GM19193 (cell line): ENCODE results near the gene SPNS3.

Experiments used
- POLR2A ChIP-seq: IDR thresholded peaks from 4 replicates; pipeline ENCODE4 v1.6.1; 2011; ENCODE audit not compliant: insufficient read depth, insufficient read length; ENCODE audit errors: extremely low read depth

Gene SPNS3

DNA sequence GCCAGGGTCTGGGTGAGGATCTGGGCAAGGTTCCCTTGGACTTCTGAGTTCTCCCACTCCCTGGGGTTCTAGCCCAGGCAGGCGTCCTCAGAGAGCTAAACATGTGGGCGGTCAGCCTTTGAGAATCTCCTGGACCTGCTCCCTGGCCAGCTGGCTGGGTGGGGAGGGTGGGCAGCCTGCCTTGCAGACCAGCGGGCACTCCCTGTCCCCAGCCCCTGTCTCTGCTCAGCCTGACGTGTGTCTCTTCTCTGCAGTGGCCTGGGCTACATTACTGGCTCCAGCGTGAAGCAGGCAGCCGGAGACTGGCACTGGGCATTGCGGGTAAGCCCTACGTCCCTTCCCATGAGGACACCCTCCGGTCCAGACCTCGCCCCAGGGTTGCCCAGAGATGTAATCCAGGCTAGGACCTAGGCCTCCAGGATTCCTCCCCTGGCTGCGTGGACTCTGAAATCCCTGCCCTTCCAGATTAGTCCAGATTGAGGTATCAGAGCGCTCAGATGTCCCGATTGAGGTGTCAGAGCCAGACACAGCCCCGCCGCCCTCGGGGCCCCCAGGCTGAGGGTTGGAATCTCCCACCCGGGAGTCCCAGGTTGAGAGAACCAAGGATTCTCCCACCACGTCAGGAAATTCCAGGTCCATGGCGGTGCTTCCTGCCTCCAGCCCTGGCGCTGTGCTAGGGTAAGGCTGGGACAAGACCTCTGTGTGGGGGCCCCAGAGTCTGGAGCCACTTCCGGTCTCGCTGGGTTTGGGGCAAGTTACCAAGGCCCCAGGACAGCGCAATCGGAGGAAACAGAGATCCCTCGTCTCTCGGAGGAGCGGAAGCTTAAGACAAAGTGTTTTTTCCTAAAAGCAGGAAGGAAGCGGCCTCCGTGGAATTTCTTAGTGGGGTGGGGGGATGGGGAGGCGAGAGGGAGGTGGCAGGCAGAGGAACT lies 97.3 kb downstream of the SPNS3 start:
- no peak for TF ChIP-seq POLR2A

DNA sequence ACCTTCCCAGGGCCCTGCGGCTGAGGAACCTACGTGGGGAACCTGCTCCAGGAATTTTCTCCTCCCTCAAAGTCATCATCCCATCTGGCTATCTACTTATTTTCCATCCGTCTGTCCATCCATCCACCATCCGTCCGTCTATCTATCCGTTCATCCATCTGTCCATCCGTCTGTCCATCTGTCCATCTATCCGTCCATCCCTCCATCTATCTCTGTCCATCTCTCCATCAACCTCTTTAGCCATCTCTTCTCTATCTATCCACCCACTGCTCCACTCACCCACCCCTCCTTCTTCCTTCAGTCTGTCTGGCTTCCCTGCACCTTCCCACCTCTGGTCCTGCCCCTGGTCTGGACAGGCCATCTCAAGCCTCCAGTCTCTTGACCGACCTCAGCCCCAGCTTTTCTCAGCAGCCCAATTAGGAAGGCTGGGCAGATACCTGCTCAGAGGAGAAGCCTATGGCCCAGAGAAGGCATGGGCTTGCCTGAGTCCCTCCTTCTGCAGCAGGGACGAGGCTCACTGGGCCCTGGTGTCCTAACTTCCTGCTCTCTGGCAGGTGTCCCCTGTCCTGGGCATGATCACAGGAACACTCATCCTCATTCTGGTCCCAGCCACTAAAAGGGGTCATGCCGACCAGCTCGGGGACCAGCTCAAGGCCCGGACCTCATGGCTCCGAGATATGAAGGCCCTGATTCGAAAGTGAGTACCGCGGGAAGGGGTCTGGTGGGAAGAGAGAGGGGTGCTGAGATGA lies 98.4 kb downstream of the SPNS3 start:
- TF ChIP-seq POLR2A, result no peak

DNA sequence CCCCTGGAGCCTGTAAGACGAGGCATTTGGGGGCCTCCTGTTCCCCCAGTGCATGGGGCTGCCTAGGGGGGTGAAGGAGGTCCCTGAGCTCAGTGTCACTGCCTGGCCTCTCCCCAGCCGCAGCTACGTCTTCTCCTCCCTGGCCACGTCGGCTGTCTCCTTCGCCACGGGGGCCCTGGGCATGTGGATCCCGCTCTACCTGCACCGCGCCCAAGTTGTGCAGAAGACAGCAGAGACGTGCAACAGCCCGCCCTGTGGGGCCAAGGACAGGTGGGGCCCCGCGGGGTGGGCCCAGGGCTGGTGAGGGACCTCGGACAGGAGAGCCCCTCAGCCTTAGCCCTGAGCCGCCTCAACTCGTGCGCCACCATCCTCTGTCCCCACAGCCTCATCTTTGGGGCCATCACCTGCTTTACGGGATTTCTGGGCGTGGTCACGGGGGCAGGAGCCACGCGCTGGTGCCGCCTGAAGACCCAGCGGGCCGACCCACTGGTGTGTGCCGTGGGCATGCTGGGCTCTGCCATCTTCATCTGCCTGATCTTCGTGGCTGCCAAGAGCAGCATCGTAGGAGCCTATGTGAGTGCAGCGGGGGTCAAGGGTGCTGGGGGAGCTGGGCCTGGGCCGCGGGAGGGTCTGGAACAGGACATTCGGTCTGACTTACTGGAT lies 99.3 kb downstream of the SPNS3 start:
- no peak for TF ChIP-seq POLR2A

DNA sequence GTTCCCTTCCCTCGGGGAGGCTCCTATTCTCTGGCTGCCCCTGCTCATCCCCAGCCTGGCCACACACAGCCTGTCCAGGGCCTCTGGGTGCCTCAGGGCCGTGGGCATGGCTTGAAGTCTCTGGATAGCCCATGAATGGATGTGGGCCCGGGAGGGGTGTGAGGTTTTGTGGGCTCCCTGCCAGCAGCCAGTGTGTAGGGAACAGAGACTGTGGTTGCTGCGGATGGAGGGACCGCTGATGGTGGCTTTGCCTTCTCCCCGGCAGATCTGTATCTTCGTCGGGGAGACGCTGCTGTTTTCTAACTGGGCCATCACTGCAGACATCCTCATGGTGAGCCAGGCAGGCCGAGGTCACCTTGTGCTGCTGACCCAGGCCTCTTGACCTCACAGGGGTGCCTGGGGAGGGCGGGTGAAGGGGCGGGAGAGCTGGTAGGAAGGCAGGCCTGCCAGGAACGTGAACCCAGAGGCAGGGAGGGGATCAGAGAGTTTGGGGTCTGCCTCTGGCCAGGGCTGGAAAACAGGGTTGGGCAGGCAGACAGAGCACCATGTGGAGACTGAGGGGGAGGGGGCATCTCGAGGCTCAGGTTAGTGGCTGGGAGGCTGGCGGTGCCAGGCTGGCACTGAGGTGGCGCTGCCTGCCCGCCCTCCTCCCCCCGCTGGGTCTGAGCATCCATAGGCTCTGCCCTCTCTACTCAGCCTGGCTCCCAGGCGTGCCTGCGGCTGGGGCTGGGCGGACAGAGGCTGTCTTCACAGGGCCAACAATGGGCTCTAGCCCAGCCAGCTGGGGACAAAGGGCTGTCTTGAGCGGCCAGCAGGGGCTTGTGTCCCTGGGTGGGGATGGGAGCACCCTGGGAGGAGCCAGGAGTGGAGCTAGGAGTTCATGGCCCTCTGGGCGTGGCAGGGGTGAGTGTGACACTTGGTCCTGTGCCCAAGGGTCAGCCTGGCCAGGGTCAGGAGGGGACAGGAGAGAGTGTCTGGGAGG lies 100.1 kb downstream of the SPNS3 start:
- no peak for TF ChIP-seq POLR2A

DNA sequence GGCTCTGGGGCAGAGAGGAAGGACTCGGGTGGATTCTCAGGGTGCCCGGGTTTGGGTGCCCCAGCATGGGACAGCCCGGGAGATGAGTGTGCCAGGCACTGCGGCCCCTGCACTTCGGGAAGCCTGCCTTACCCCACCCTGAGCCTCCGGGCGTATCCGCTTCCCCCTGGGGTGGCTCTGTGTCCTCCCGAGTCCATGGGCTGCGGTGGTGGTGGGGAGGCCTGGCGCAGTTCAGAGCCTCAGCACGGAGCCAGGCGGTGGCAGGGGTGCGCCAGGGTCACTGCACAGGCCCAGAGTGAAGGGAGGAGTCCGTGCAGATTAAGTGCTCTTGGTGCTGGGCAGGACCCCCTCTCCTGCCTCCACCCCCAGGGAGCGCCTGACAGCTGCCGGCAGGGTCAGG lies 100.8 kb downstream of the SPNS3 start:
- no peak for TF ChIP-seq POLR2A

DNA sequence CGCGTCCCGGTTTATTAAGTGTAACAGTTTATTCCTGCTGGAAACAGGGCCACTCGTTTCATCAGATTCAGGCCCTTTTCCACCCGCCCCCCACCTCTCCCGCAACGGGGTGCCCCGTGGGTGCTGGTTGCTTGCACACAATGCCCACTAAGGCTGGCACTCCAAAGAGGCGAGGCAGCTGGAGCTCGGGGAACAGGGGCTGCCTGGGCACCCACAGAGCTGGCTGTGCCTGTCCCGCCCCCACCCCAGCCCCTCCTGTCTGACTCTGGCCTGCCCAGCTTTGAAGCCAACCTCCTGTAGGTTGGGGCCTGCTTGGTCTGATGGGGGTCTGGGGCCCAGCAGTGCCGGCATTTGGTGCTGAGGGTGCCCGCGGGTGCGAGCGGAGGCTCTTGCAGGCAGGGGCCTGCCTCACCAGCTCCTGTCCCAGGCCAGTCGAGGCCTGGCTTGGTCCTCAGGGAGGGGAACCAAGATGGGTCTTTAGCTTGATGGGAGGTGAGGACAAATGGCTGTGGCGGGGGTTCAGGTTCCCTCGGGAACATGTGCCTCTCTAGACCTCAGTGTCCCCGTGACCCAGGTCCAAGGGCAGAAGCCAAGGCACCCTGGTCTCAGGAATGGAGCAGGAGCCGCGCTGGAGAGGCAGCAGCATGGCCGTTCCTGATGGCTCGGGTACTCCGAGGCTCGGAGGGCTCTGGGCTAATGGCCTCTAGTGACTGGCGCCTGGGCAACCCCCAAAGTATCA lies 101.4 kb downstream of the SPNS3 start:
- no peak for TF ChIP-seq POLR2A

DNA sequence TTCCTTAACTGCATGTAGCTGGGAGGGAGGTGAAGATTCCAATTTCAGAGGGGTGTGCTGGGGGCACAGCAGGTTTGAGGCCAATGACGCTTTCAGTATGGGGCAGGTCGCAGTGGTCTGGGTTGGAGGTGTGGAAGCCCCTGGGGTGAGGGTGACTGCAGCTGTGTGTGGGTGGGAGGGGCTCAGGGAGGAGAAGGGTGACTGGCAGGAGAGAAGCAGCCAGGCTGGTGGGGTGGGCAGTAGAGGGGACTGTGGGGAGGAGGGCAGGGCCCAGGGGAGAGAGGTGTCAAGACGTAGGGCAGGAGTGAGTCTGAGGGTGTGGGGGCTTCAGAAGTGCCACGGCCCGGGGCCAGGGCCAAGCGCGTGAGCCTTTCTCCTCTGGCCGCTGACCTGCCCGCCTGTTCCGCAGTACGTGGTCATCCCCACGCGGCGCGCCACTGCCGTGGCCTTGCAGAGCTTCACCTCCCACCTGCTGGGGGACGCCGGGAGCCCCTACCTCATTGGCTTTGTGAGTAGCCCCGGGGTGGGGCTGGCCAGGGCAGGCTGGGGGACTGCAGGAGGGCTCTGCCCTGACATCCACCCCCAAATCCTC lies 102.0 kb downstream of the SPNS3 start:
- no peak for TF ChIP-seq POLR2A

DNA sequence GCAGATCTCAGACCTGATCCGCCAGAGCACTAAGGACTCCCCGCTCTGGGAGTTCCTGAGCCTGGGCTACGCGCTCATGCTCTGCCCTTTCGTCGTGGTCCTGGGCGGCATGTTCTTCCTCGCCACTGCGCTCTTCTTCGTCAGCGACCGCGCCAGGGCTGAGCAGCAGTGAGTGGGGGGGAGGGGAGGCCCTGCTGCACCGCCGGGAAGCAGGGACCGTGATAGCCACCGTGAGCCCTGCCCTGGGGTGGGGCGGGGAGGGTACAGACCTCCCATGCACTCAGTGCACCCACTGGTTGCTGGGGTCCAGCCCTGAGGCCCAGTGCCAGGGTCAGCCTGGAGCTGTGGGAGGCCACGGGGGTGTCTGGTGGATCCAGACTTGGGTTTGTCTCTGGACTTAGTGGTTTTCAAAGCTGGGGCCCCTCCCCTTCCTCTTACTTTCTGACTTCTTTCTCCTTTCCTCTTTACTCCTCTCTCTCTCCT lies 102.6 kb downstream of the SPNS3 start:
- no peak for TF ChIP-seq POLR2A

DNA sequence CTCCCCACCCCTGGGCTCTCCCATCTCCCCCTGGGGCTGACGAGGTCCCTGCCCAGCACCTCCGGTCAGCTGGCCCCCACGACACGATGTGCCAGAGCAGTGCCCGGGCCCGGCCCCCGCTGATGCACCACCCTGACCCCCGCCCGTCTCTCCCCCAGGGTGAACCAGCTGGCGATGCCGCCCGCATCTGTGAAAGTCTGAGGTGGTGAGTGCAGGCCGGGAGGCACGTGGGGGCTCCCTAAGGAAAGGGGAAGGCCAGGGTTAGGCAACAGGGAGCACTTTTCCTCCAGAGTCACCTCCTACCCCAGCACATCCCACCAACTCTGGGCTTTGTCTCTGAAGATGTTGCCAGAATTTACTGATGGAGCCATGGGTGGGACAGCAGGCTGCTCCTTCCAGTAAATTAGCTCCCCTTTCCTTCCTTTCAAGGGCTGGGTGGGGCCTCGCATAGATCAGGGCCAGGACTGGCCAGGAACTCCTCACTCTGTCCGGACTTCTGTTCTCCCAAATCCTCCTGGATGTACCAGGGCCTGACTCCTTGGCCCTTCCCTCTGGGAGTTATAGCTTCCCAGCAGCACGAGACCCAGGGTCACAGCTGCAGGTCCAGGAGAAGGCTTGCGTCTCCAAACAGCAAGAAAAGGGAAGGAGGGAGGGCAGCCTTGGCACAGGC lies 103.1 kb downstream of the SPNS3 start:
- TF ChIP-seq POLR2A, result peak; percentile 4
